HepG2 (cell line): ENCODE data around the gene CDC14A. TPM values are rescaled to one million over a fixed set of nuclear protein-coding genes. Genes with fewer than 3 reads are reported as not detected.

Experiments
- ATAC-seq: fragments of 200-7000 bp; cut with Tn5 transposase; 3 replicates; pipeline ENCODE4 v1.9.1; 2020; ENCODE audit warnings: mild to moderate bottlenecking, moderate library complexity
- BruUV-seq: library from RNA; stranded (reverse); fragments of 400-500 nt; replicated peaks from 2 replicates; lab custom pipeline; 2021; lab: Mats Ljungman, UMichigan
- CTCF ChIA-PET: fragments of 300-600 bp; formaldehyde crosslinking; extraction: SDS; loops from one replicate; lab custom pipeline; 2021; ENCODE audit warnings: low total read pairs, inconsistent platforms, low intra/inter-chr PET ratio; lab: Yijun Ruan, JAX
- POLR2A ChIA-PET: fragments of 350-600 bp; sonication (Branson Sonifier 250); formaldehyde crosslinking; loops from one replicate; lab custom pipeline; 2020; ENCODE audit warnings: antibody characterized with exemption, inconsistent platforms; lab: Yijun Ruan, JAX
- DNase-seq: peaks from one replicate; pipeline ENCODE4 v3.0.0-alpha.2; 2015; ENCODE audit warnings: low spot score
- FAIRE-seq: peaks from 3 replicates; lab custom pipeline; 2011; peaks lifted over from hg19 to GRCh38; lab: Jason Lieb, UNC
- H2AFZ ChIP-seq: one replicate; pipeline ENCODE4 v1.6.1; 2011; ENCODE audit warnings: low read length, inconsistent platforms
- H3K27ac ChIP-seq: fragments of 300-600 bp; 3 replicates; pipeline ENCODE4 v1.8.0; 2011; ENCODE audit warnings: mixed run types, mild to moderate bottlenecking, mixed read lengths, low read length, inconsistent platforms; ENCODE audit not compliant: insufficient read depth; ENCODE audit errors: extremely low read length
- H3K27me3 ChIP-seq, 2 experiments: fragments of 200-600 bp in 1 of 2; 2 replicates in 1 of 2; 3 replicates in 1 of 2; pipeline versions ENCODE4 v1.6.0 to v1.8.0; 2011; ENCODE audit warnings: low read length in 2 of 2, mild to moderate bottlenecking in 2 of 2, moderate library complexity in 2 of 2, inconsistent platforms in 1 of 2; ENCODE audit not compliant: insufficient read depth in 2 of 2, control insufficient read depth in 1 of 2
- H3K36me3 ChIP-seq, 2 experiments: fragments of 200-600 bp in 1 of 2; replicated peaks in 1 of 2; 2 replicates in 1 of 2; 3 replicates in 1 of 2; pipeline versions ENCODE4 v1.5.1 to v1.8.0; 2011; ENCODE audit warnings: low read length in 2 of 2, inconsistent platforms in 1 of 2; ENCODE audit not compliant: insufficient read depth in 2 of 2, control insufficient read depth in 1 of 2
- H3K4me1 ChIP-seq: 2 replicates; pipeline ENCODE4 v1.5.1; 2012; ENCODE audit warnings: low read length, inconsistent platforms; ENCODE audit not compliant: insufficient read depth
- H3K4me2 ChIP-seq: 2 replicates; pipeline ENCODE4 v1.6.0; 2011; ENCODE audit warnings: low read depth, low read length, inconsistent platforms
- H3K4me3 ChIP-seq, 3 experiments: fragments of 200-600 bp in 1 of 3; sonication (generic), shearing (Covaris generic) in 1 of 3; replicated peaks in 1 of 3; 2 replicates each; pipeline ENCODE4 v1.5.1; 2011 to 2016; ENCODE audit warnings: low read length in 3 of 3, inconsistent platforms in 2 of 3, low read depth in 2 of 3, mild to moderate bottlenecking in 2 of 3, control low read depth in 1 of 3, mixed read lengths in 1 of 3; ENCODE audit not compliant: insufficient read depth in 1 of 3
- H3K79me2 ChIP-seq: one replicate; pipeline ENCODE4 v1.6.1; 2011; ENCODE audit warnings: low read length, inconsistent platforms; ENCODE audit not compliant: insufficient read depth
- H3K9ac ChIP-seq: 2 replicates; pipeline ENCODE4 v1.6.0; 2011; ENCODE audit warnings: mild to moderate bottlenecking, low read depth, low read length, inconsistent platforms; ENCODE audit not compliant: insufficient read depth
- H3K9me3 ChIP-seq: 2 replicates; pipeline ENCODE4 v1.5.1; 2012; ENCODE audit warnings: mild to moderate bottlenecking, low read length
- H4K20me1 ChIP-seq: 2 replicates; pipeline ENCODE4 v1.6.0; 2011; ENCODE audit warnings: inconsistent platforms, mild to moderate bottlenecking, low read length, moderate library complexity; ENCODE audit not compliant: insufficient read depth
- DMTF1 ChIP-seq: sonication (generic); formaldehyde crosslinking; IDR thresholded peaks from 2 replicates; pipeline ENCODE4 v1.4.0; 2020; ENCODE audit warnings: mild to moderate bottlenecking, missing genetic modification reagents
- FOXA1 ChIP-seq, 2 experiments: fragments of 450-650 bp in 1 of 2; sonication (generic) in 1 of 2; formaldehyde crosslinking in 1 of 2; IDR thresholded peaks; 2 replicates each; pipeline versions ENCODE4 v1.4.0 to v1.6.1; 2016 to 2020; ENCODE audit warnings: missing genetic modification reagents in 1 of 2
- IKZF1 ChIP-seq: fragments of 450-650 bp; IDR thresholded peaks from 2 replicates; pipeline ENCODE4 v1.7.1; 2016
- NR3C1 ChIP-seq: sonication (generic); formaldehyde crosslinking; IDR thresholded peaks from 2 replicates; pipeline ENCODE4 v1.4.0; 2020; ENCODE audit warnings: missing genetic modification reagents
- RBAK ChIP-seq: sonication (generic); formaldehyde crosslinking; IDR thresholded peaks from 2 replicates; pipeline ENCODE4 v1.5.1; 2020; ENCODE audit warnings: mild to moderate bottlenecking, missing genetic modification reagents
- TOE1 ChIP-seq: sonication (generic); formaldehyde crosslinking; IDR thresholded peaks from 2 replicates; pipeline ENCODE4 v1.4.0; 2020; ENCODE audit warnings: mild to moderate bottlenecking, missing genetic modification reagents
- ZFP36L2 ChIP-seq: sonication (generic); formaldehyde crosslinking; IDR thresholded peaks from 2 replicates; pipeline ENCODE4 v1.4.0; 2020; ENCODE audit warnings: missing genetic modification reagents
- ZNF570 ChIP-seq: sonication (generic); formaldehyde crosslinking; IDR thresholded peaks from 2 replicates; pipeline ENCODE4 v1.4.0; 2020; ENCODE audit warnings: mild to moderate bottlenecking, missing genetic modification reagents, borderline replicate concordance
- ZNF776 ChIP-seq: sonication (generic); formaldehyde crosslinking; IDR thresholded peaks from 2 replicates; pipeline ENCODE4 v1.4.0; 2020; ENCODE audit warnings: mild to moderate bottlenecking, missing genetic modification reagents
- WGBS: methylation state at CpG from one replicate; pipeline ENCODE4 v1.1.6; 2017; ENCODE audit warnings: low lambda C conversion rate; 5-methylcytosine and 5-hydroxymethylcytosine counted together
- in situ Hi-C: cut with HindIII; loops from 2 replicates; pipeline ENCODE4 v1.10.0; 2017; ENCODE audit warnings: low pct_unique_long_range_greater_than_20kb; ENCODE audit not compliant: extremely low pct_ligation_motif_present
- intact Hi-C: fragments of 100-400 bp; cut with micrococcal nuclease; formaldehyde crosslinking; loops from one replicate; pipeline ENCODE4 v1.10.0; 2022; ENCODE audit not compliant: unreplicated experiment
- polyA plus RNA-seq, 8 experiments: library from polyadenylated mRNA; depleted of rRNA in 3 of 8; stranded (reverse) in 7 of 8; unstranded in 1 of 8; fragments of >200 nt; fragmentation: Illumina TruSeq in 4 of 8; extraction: Trizol in 4 of 8; gene quantifications; 2 replicates each; pipeline versions ENCODE4 v1.2.1 to v1.2.3, GENCODE V29; 2011 to 2016; ENCODE audit warnings: low read depth in 4 of 8, missing spikeins in 1 of 8, mixed read lengths in 1 of 8; ENCODE audit not compliant: insufficient read depth in 1 of 8
- total RNA-seq, 5 experiments: library from RNA; depleted of rRNA; stranded (reverse); fragments of >200 nt; fragmentation: Illumina TruSeq; extraction: Trizol; gene quantifications; 2 replicates each; pipeline ENCODE4 v1.2.3, GENCODE V29; 2016; ENCODE audit warnings: low read depth in 1 of 5

The CDC14A gene
- total and polyA plus RNA-seq, 2 of the 13 experiments (the other 11 are each of a cell fraction or from before 2014, with no cell fraction given) = 2.8 to 4.9 TPM

GRCh38 chr1:100476735-100477290 is 124.5 kb downstream of the CDC14A start:
- FAIRE-seq (no peak), DNase-seq (no peak), ATAC-seq (no peak)
- Histone ChIP-seq H3K27ac (no peak overlapping the region), H3K4me1 (peaks cover 37% of the 10 kb centered on the region), H3K27me3 (no peaks in the 10 kb centered on the region), H3K4me3 (no peak overlapping the region), H4K20me1 (no peaks in the 10 kb centered on the region), H3K79me2 (no peaks in the 10 kb centered on the region), H3K36me3 (no peaks in the 10 kb centered on the region), H3K4me2 (no peak overlapping the region), H2AFZ (no peak overlapping the region), H3K9me3 (no peaks in the 10 kb centered on the region), H3K9ac (no peak overlapping the region)
- CTCF ChIA-PET = no interaction called here
- intact Hi-C loops = no loop called here
- in situ Hi-C loops = no loop called here
- TF ChIP-seq ZFP36L2 (no peak), TOE1 (CRISPR knock-in tag) (no peak), NR3C1 (CRISPR knock-in tag) (no peak), DMTF1 (CRISPR knock-in tag) (no peak), FOXA1 (IDR thresholded peaks at IDR 0.05) (no peak), FOXA1 (CRISPR knock-in tag; IDR thresholded peaks at IDR 0.05) (no peak), IKZF1 (no peak), ZNF776 (CRISPR knock-in tag) (no peak), RBAK (CRISPR knock-in tag) (no peak), ZNF570 (CRISPR knock-in tag) (no peak)
- POLR2A ChIA-PET = no interaction called here
- 94% methylated on average over 4 of the region's 4 CpGs for WGBS
- no TSS peak for BruUV-seq
